WTC11 (cell line): Measurements from ENCODE around the gene GUCY2C. TPM values are rescaled to one million over a fixed set of nuclear protein-coding genes. Genes with fewer than 3 reads are reported as not detected.

Source experiments
- ATAC-seq: fragments of 200-7000 bp; cut with Tn5 transposase; 2 replicates; pipeline ENCODE4 v1.10.0; 2021; ENCODE audit warnings: mild to moderate bottlenecking, moderate library complexity
- CTCF ChIA-PET: fragments of 300-600 bp; sonication (Branson Sonifier 250); formaldehyde crosslinking; loops from one replicate; lab custom pipeline; 2021; ENCODE audit warnings: antibody characterized with exemption; lab: Charles Lee
- POLR2A ChIA-PET: fragments of 350-600 bp; sonication (Branson Sonifier 250); formaldehyde crosslinking; loops from one replicate; lab custom pipeline; 2021; ENCODE audit warnings: antibody characterized with exemption; lab: Charles Lee
- DNase-seq: peaks from one replicate; pipeline ENCODE4 v3.0.0; 2021; ENCODE audit warnings: low spot score
- H3K27ac Mint-ChIP-seq: 2 replicates; pipeline ENCODE4 v1.8.0; 2021; ENCODE audit warnings: mixed read lengths
- H3K27me3 Mint-ChIP-seq: 2 replicates; pipeline ENCODE4 v1.8.0; 2021; ENCODE audit warnings: low read depth, mild to moderate bottlenecking, moderate library complexity, mixed read lengths
- H3K36me3 Mint-ChIP-seq: 2 replicates; pipeline ENCODE4 v1.8.0; 2021; ENCODE audit warnings: mixed read lengths
- H3K4me1 Mint-ChIP-seq: 2 replicates; pipeline ENCODE4 v1.8.0; 2022; ENCODE audit warnings: mixed read lengths
- H3K4me3 Mint-ChIP-seq: 2 replicates; pipeline ENCODE4 v1.8.0; 2021; ENCODE audit warnings: mild to moderate bottlenecking, moderate library complexity, mixed read lengths
- H3K9me3 Mint-ChIP-seq: 2 replicates; pipeline ENCODE4 v1.8.0; 2021; ENCODE audit warnings: mixed read lengths
- ATF6 ChIP-seq: sonication (generic); formaldehyde crosslinking; IDR thresholded peaks from 2 replicates; pipeline ENCODE4 v1.8.1; 2023; ENCODE audit warnings: mild to moderate bottlenecking, missing genetic modification reagents
- CDX4 ChIP-seq: fragments of 250-450 bp; sonication (Bioruptor Pico); IDR thresholded peaks from 2 replicates; pipeline ENCODE4 v1.9.0; 2021; ENCODE audit warnings: moderate library complexity, mild to moderate bottlenecking, inconsistent platforms, borderline replicate concordance
- ELF4 ChIP-seq: sonication (generic); formaldehyde crosslinking; IDR thresholded peaks from 2 replicates; pipeline ENCODE4 v1.8.1; 2022; ENCODE audit warnings: low read depth, mild to moderate bottlenecking, moderate library complexity, missing genetic modification reagents
- ETV6 ChIP-seq: sonication (generic); formaldehyde crosslinking; IDR thresholded peaks from 2 replicates; pipeline ENCODE4 v1.8.1; 2022; ENCODE audit warnings: mild to moderate bottlenecking, missing genetic modification reagents
- MAX ChIP-seq: sonication (generic); formaldehyde crosslinking; IDR thresholded peaks from 2 replicates; pipeline ENCODE4 v1.8.0; 2022; ENCODE audit warnings: mild to moderate bottlenecking, missing genetic modification reagents
- MYBL2 ChIP-seq: sonication (generic); formaldehyde crosslinking; IDR thresholded peaks from 2 replicates; pipeline ENCODE4 v1.8.1; 2023; ENCODE audit warnings: mild to moderate bottlenecking, moderate library complexity, missing genetic modification reagents
- NFATC4 ChIP-seq: fragments of 250-450 bp; sonication (Bioruptor Pico); IDR thresholded peaks from 2 replicates; pipeline ENCODE4 v1.9.0; 2021; ENCODE audit warnings: mild to moderate bottlenecking
- NFE2L1 ChIP-seq: sonication (generic); formaldehyde crosslinking; IDR thresholded peaks from 2 replicates; pipeline ENCODE4 v1.8.1; 2023; ENCODE audit warnings: missing genetic modification reagents
- NFYB ChIP-seq: sonication (generic); formaldehyde crosslinking; conservative IDR thresholded peaks from 2 replicates; pipeline ENCODE4 v1.8.0; 2022; ENCODE audit warnings: low read depth, missing genetic modification reagents
- NR2C2 ChIP-seq: sonication (generic); formaldehyde crosslinking; IDR thresholded peaks from 2 replicates; pipeline ENCODE4 v1.8.0; 2022; ENCODE audit warnings: mild to moderate bottlenecking, missing genetic modification reagents
- SMAD3 ChIP-seq: sonication (generic); formaldehyde crosslinking; IDR thresholded peaks from 2 replicates; pipeline ENCODE4 v1.8.0; 2022; ENCODE audit warnings: missing genetic modification reagents, mild to moderate bottlenecking, borderline replicate concordance
- SMAD4 ChIP-seq: sonication (generic); formaldehyde crosslinking; IDR thresholded peaks from 2 replicates; pipeline ENCODE4 v1.8.0; 2022; ENCODE audit warnings: mild to moderate bottlenecking, missing genetic modification reagents
- TEAD4 ChIP-seq: sonication (generic); formaldehyde crosslinking; IDR thresholded peaks from 2 replicates; pipeline ENCODE4 v1.8.0; 2022; ENCODE audit warnings: mild to moderate bottlenecking, missing genetic modification reagents
- ZBTB43 ChIP-seq: sonication (generic); formaldehyde crosslinking; IDR thresholded peaks from 2 replicates; pipeline ENCODE4 v1.8.1; 2023; ENCODE audit warnings: mild to moderate bottlenecking, missing genetic modification reagents
- ZNF219 ChIP-seq: sonication (generic); formaldehyde crosslinking; IDR thresholded peaks from 2 replicates; pipeline ENCODE4 v1.8.0; 2023; ENCODE audit warnings: missing genetic modification reagents, mild to moderate bottlenecking, borderline replicate concordance
- ZNF317 ChIP-seq: sonication (generic); formaldehyde crosslinking; IDR thresholded peaks from 2 replicates; pipeline ENCODE4 v1.8.1; 2023; ENCODE audit warnings: low read depth, mild to moderate bottlenecking, moderate library complexity, missing genetic modification reagents, borderline replicate concordance
- ZNF416 ChIP-seq: fragments of 250-450 bp; sonication (Bioruptor Pico); IDR thresholded peaks from 2 replicates; pipeline ENCODE4 v1.9.0; 2021; ENCODE audit warnings: mild to moderate bottlenecking, inconsistent platforms
- ZNF512 ChIP-seq: sonication (generic); formaldehyde crosslinking; IDR thresholded peaks from 2 replicates; pipeline ENCODE4 v1.8.1; 2022; ENCODE audit warnings: missing genetic modification reagents, borderline replicate concordance
- total RNA-seq: library from RNA; stranded (reverse); gene quantifications from 3 replicates; pipeline ENCODE4 v1.2.3, GENCODE V29; 2021
- TF ChIP-seq, protein P1 (sequence below): sonication (generic); formaldehyde crosslinking; IDR thresholded peaks from 2 replicates; pipeline ENCODE4 v1.8.1; 2022; ENCODE audit warnings: low read depth, mild to moderate bottlenecking, moderate library complexity, missing genetic modification reagents, borderline replicate concordance
- TF ChIP-seq, protein P2 (sequence below): sonication (generic); formaldehyde crosslinking; IDR thresholded peaks from 2 replicates; pipeline ENCODE4 v1.8.1; 2022; ENCODE audit warnings: mild to moderate bottlenecking, missing genetic modification reagents, moderate library complexity, borderline replicate concordance
- TF ChIP-seq, protein P3 (sequence below): fragments of 250-450 bp; sonication (Bioruptor Pico); IDR thresholded peaks from 2 replicates; pipeline ENCODE4 v2.1.2; 2022; ENCODE audit warnings: mild to moderate bottlenecking, moderate library complexity
- TF ChIP-seq, protein P4 (sequence below): sonication (generic); formaldehyde crosslinking; IDR thresholded peaks from 2 replicates; pipeline ENCODE4 v1.8.0; 2022; ENCODE audit warnings: missing genetic modification reagents
- TF ChIP-seq, protein P5 (sequence below): sonication (generic); formaldehyde crosslinking; IDR thresholded peaks from 2 replicates; pipeline ENCODE4 v1.8.0; 2023; ENCODE audit warnings: missing genetic modification reagents

Gene GUCY2C
- total RNA-seq, 1 experiment from 2014 or later = 3.9 TPM

- TF ChIP-seq ETV6 (CRISPR knock-in tag) (no peak), NFYB (CRISPR knock-in tag) (no peak), SMAD4 (CRISPR knock-in tag) (no peak), SMAD3 (CRISPR knock-in tag) (no peak), CDX4 (CRISPR knock-in tag) (no peak), MYBL2 (CRISPR knock-in tag) (no peak)
- TF ChIP-seq, protein P1, sequence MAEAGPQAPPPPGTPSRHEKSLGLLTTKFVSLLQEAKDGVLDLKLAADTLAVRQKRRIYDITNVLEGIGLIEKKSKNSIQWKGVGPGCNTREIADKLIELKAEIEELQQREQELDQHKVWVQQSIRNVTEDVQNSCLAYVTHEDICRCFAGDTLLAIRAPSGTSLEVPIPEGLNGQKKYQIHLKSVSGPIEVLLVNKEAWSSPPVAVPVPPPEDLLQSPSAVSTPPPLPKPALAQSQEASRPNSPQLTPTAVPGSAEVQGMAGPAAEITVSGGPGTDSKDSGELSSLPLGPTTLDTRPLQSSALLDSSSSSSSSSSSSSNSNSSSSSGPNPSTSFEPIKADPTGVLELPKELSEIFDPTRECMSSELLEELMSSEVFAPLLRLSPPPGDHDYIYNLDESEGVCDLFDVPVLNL = no peak
- TF ChIP-seq, protein P2, sequence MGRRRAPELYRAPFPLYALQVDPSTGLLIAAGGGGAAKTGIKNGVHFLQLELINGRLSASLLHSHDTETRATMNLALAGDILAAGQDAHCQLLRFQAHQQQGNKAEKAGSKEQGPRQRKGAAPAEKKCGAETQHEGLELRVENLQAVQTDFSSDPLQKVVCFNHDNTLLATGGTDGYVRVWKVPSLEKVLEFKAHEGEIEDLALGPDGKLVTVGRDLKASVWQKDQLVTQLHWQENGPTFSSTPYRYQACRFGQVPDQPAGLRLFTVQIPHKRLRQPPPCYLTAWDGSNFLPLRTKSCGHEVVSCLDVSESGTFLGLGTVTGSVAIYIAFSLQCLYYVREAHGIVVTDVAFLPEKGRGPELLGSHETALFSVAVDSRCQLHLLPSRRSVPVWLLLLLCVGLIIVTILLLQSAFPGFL (CRISPR knock-in tag) = no peak
These were observed 43.9 kb downstream of the GUCY2C start (continued) for GRCh38 chr12:14652483-14652882.

DNA sequence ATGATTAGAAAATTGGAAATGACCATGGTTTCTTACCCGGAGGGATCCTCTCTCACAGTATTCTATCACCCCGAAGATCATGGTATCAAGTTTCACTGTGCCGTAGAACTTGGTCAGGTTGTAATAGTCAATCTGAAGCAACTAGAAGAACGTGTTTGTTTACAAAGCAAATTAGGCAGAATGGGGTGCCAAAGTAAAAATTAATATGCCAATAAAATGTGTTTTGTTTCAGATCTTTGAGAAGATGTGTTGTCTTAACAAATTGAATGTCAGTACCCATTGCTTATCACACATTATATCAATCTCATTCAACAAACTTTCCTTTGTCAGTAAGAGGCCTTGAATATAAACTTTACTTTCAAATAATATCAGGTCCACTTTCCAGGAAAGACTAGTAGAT is 45.0 kb downstream of the GUCY2C start:
- H3K4me3 Mint-ChIP-seq = no peak overlapping the region
- DNase-seq = no peak
- ChIA-PET CTCF (no interaction called here), POLR2A (no interaction called here)
- H3K4me1 Mint-ChIP-seq = peaks cover 22% of the 10 kb centered on the region
- ATAC-seq = no peak
- no peaks in the 10 kb centered on the region; the same call in 1 of the 2 replicates for H3K27me3 Mint-ChIP-seq
- no peaks in the 10 kb centered on the region for H3K9me3 Mint-ChIP-seq
- no peak overlapping the region for H3K27ac Mint-ChIP-seq
- H3K36me3 Mint-ChIP-seq = no peaks in the 10 kb centered on the region
- no peak for TF ChIP-seq MAX
- no peak for TF ChIP-seq ZNF219 (CRISPR knock-in tag)
- no peak for TF ChIP-seq NFATC4
- TF ChIP-seq, protein P3, sequence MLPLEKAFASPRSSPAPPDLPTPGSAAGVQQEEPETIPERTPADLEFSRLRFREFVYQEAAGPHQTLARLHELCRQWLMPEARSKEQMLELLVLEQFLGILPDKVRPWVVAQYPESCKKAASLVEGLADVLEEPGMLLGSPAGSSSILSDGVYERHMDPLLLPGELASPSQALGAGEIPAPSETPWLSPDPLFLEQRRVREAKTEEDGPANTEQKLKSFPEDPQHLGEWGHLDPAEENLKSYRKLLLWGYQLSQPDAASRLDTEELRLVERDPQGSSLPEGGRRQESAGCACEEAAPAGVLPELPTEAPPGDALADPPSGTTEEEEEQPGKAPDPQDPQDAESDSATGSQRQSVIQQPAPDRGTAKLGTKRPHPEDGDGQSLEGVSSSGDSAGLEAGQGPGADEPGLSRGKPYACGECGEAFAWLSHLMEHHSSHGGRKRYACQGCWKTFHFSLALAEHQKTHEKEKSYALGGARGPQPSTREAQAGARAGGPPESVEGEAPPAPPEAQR (CRISPR knock-in tag) = no peak
- no peak for TF ChIP-seq TEAD4
- no peak for TF ChIP-seq ZNF512
- TF ChIP-seq ZNF317 (CRISPR knock-in tag) = no peak
- TF ChIP-seq ZBTB43 (CRISPR knock-in tag) = no peak
- TF ChIP-seq NR2C2 (CRISPR knock-in tag) = no peak
- TF ChIP-seq, protein P4, sequence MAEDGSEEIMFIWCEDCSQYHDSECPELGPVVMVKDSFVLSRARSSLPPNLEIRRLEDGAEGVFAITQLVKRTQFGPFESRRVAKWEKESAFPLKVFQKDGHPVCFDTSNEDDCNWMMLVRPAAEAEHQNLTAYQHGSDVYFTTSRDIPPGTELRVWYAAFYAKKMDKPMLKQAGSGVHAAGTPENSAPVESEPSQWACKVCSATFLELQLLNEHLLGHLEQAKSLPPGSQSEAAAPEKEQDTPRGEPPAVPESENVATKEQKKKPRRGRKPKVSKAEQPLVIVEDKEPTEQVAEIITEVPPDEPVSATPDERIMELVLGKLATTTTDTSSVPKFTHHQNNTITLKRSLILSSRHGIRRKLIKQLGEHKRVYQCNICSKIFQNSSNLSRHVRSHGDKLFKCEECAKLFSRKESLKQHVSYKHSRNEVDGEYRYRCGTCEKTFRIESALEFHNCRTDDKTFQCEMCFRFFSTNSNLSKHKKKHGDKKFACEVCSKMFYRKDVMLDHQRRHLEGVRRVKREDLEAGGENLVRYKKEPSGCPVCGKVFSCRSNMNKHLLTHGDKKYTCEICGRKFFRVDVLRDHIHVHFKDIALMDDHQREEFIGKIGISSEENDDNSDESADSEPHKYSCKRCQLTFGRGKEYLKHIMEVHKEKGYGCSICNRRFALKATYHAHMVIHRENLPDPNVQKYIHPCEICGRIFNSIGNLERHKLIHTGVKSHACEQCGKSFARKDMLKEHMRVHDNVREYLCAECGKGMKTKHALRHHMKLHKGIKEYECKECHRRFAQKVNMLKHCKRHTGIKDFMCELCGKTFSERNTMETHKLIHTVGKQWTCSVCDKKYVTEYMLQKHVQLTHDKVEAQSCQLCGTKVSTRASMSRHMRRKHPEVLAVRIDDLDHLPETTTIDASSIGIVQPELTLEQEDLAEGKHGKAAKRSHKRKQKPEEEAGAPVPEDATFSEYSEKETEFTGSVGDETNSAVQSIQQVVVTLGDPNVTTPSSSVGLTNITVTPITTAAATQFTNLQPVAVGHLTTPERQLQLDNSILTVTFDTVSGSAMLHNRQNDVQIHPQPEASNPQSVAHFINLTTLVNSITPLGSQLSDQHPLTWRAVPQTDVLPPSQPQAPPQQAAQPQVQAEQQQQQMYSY = no peak
- TF ChIP-seq ELF4 (CRISPR knock-in tag) = no peak
- TF ChIP-seq ATF6 (CRISPR knock-in tag) = no peak
- TF ChIP-seq, protein P5, sequence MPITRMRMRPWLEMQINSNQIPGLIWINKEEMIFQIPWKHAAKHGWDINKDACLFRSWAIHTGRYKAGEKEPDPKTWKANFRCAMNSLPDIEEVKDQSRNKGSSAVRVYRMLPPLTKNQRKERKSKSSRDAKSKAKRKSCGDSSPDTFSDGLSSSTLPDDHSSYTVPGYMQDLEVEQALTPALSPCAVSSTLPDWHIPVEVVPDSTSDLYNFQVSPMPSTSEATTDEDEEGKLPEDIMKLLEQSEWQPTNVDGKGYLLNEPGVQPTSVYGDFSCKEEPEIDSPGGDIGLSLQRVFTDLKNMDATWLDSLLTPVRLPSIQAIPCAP = no peak
- TF ChIP-seq NFE2L1 (CRISPR knock-in tag) = no peak
- no peak for TF ChIP-seq ZNF416 (CRISPR knock-in tag)
